RPMI8226 (cell line): Measurements from ENCODE around the gene CPED1.
"Not testable (repeated sequence)": the region's sequence is repeated elsewhere in the genome, so short reads cannot be mapped to it uniquely, and the experiment has no call there.

Experiments used
- DNase-seq: peaks from one replicate; pipeline ENCODE4 v3.0.0-alpha.2; 2015

CPED1 gene

GRCh38 chr7:121042899-121043298, 54.4 kb downstream of the CPED1 start:
- no peak for DNase-seq

GRCh38 chr7:121043314-121044234, 55.1 kb downstream of the CPED1 start:
- DNase-seq: no peak

GRCh38 chr7:121045090-121045489, 56.6 kb downstream of the CPED1 start:
- no peak for DNase-seq

GRCh38 chr7:121046009-121046408, 57.5 kb downstream of the CPED1 start:
- DNase-seq: no peak

GRCh38 chr7:121046893-121047468, 58.5 kb downstream of the CPED1 start:
- no peak for DNase-seq

GRCh38 chr7:121048195-121048594, 59.7 kb downstream of the CPED1 start:
- no peak for DNase-seq

GRCh38 chr7:121049028-121049791, 60.7 kb downstream of the CPED1 start:
- no peak for DNase-seq

GRCh38 chr7:121049897-121050296, 61.4 kb downstream of the CPED1 start:
- no peak for DNase-seq

GRCh38 chr7:121053219-121053618, 64.7 kb downstream of the CPED1 start:
- DNase-seq: no peak

- DNase-seq: no peak
Observed at GRCh38 chr7:121054925-121055324, 66.4 kb downstream of the CPED1 start.

GRCh38 chr7:121057878-121058277, 69.4 kb downstream of the CPED1 start:
- DNase-seq: no peak

GRCh38 chr7:121058975-121059374, 70.5 kb downstream of the CPED1 start:
- no peak for DNase-seq

- not testable (repeated sequence) for DNase-seq
Observed at GRCh38 chr7:121059979-121060509, 71.5 kb downstream of the CPED1 start.

- DNase-seq: no peak
Observed at GRCh38 chr7:121061677-121062582, 73.4 kb downstream of the CPED1 start.

GRCh38 chr7:121062671-121063279, 74.3 kb downstream of the CPED1 start:
- DNase-seq: no peak

GRCh38 chr7:121067717-121068116, 79.2 kb downstream of the CPED1 start:
- not testable (repeated sequence) for DNase-seq

- no peak for DNase-seq
Observed at GRCh38 chr7:121069346-121070100, 81.0 kb downstream of the CPED1 start.

GRCh38 chr7:121071132-121071531, 82.6 kb downstream of the CPED1 start:
- no peak for DNase-seq

GRCh38 chr7:121071662-121072061, 83.2 kb downstream of the CPED1 start:
- DNase-seq: no peak

- DNase-seq: no peak
Observed at GRCh38 chr7:121072826-121073225, 84.3 kb downstream of the CPED1 start.
